H1 (cell line): Measurements from ENCODE around the gene PIK3CA. TPM values are rescaled to one million over a fixed set of nuclear protein-coding genes. Genes with fewer than 3 reads are reported as not detected.

Source experiments
- CTCF ChIA-PET: fragments of 300-600 bp; sonication (Branson Sonifier 250); formaldehyde crosslinking; loops from one replicate; lab custom pipeline; 2021; ENCODE audit not compliant: partially characterized antibody; lab: Charles Lee
- POLR2A ChIA-PET: fragments of 300-600 bp; sonication (Branson Sonifier 250); formaldehyde crosslinking; loops from one replicate; lab custom pipeline; 2021; ENCODE audit warnings: inconsistent platforms; ENCODE audit not compliant: partially characterized antibody; lab: Charles Lee
- DNase-seq, 2 experiments: peaks; one replicate each; pipeline versions ENCODE4 v3.0.0 to v3.0.0-alpha.2; 2010 to 2022; ENCODE audit warnings: low spot score in 2 of 2, low read depth in 1 of 2, mixed read lengths in 1 of 2
- FAIRE-seq: peaks from 2 replicates; lab custom pipeline; 2011; peaks lifted over from hg19 to GRCh38; lab: Jason Lieb, UNC
- H2AFZ ChIP-seq: 2 replicates; pipeline ENCODE4 v1.8.1; 2012; ENCODE audit warnings: low read length, inconsistent platforms
- H2AK5ac ChIP-seq: 2 replicates; pipeline ENCODE4 v1.6.1; 2013; ENCODE audit warnings: low read depth, low read length
- H2BK120ac ChIP-seq: replicated peaks from 2 replicates; pipeline ENCODE3; 2013; ENCODE audit warnings: low read depth, low read length, inconsistent platforms
- H2BK12ac ChIP-seq: 2 replicates; pipeline ENCODE4 v1.6.1; 2013; ENCODE audit warnings: low read depth, low read length
- H2BK15ac ChIP-seq: 2 replicates; pipeline ENCODE4 v1.6.1; 2013; ENCODE audit warnings: low read length
- H2BK20ac ChIP-seq: 2 replicates; pipeline ENCODE4 v1.6.1; 2013; ENCODE audit warnings: low read length
- H2BK5ac ChIP-seq: 2 replicates; pipeline ENCODE4 v1.6.1; 2013; ENCODE audit warnings: low read depth, low read length
- H3K14ac ChIP-seq: 2 replicates; pipeline ENCODE4 v1.6.1; 2013; ENCODE audit warnings: inconsistent platforms; ENCODE audit not compliant: insufficient read length
- H3K18ac ChIP-seq: 2 replicates; pipeline ENCODE4 v1.6.1; 2013; ENCODE audit warnings: low read length; ENCODE audit errors: extremely low read depth
- H3K23ac ChIP-seq: 2 replicates; pipeline ENCODE4 v1.6.1; 2013; ENCODE audit warnings: inconsistent platforms; ENCODE audit not compliant: insufficient read length
- H3K23me2 ChIP-seq: 2 replicates; pipeline ENCODE4 v1.6.1; 2013; ENCODE audit warnings: low read depth, low read length
- H3K27ac ChIP-seq: 2 replicates; pipeline ENCODE4 v1.6.1; 2011; ENCODE audit warnings: low read depth, low read length, inconsistent platforms
- H3K27me3 ChIP-seq, 4 experiments: replicated peaks in 1 of 4; 1 replicate in 1 of 4; 2 replicates in 3 of 4; pipeline versions ENCODE4 v1.6.1 to v1.8.1; 2011 to 2013; ENCODE audit warnings: low read length in 3 of 4, mild to moderate bottlenecking in 3 of 4, inconsistent platforms in 2 of 4, mixed read lengths in 2 of 4, moderate library complexity in 1 of 4; ENCODE audit not compliant: control insufficient read depth in 3 of 4, insufficient read depth in 3 of 4; ENCODE audit errors: extremely low read depth in 1 of 4
- H3K36me3 ChIP-seq, 4 experiments: 2 replicates each; pipeline versions ENCODE4 v1.6.1 to v1.8.1; 2011 to 2013; ENCODE audit warnings: mild to moderate bottlenecking in 4 of 4, low read length in 3 of 4, moderate library complexity in 2 of 4, control low read depth in 1 of 4, inconsistent platforms in 1 of 4; ENCODE audit not compliant: insufficient read depth in 4 of 4, control insufficient read depth in 2 of 4
- H3K4ac ChIP-seq: replicated peaks from 2 replicates; pipeline ENCODE3; 2013; ENCODE audit warnings: low read length, low read depth, mixed read lengths, inconsistent platforms; ENCODE audit not compliant: insufficient read length
- H3K4me1 ChIP-seq, 4 experiments: replicated peaks in 1 of 4; 1 replicate in 1 of 4; 2 replicates in 3 of 4; pipeline versions ENCODE4 v1.6.1 to v1.8.1; 2011 to 2013; ENCODE audit warnings: low read length in 3 of 4, inconsistent platforms in 2 of 4, mixed read lengths in 1 of 4; ENCODE audit not compliant: insufficient read depth in 4 of 4, control insufficient read depth in 3 of 4
- H3K4me2 ChIP-seq, 2 experiments: 2 replicates each; pipeline versions ENCODE4 v1.6.1 to v1.8.1; 2011 to 2013; ENCODE audit warnings: low read depth in 2 of 2, low read length in 2 of 2, control low read depth in 1 of 2, inconsistent platforms in 1 of 2, mild to moderate bottlenecking in 1 of 2; ENCODE audit not compliant: insufficient read depth in 1 of 2
- H3K4me3 ChIP-seq, 4 experiments: fragments of 200-600, 300-600 bp in 1 of 4; sonication (generic), shearing (Covaris generic), sonication (Bioruptor Twin) in 1 of 4; 2 replicates each; pipeline versions ENCODE4 v1.5.1 to v1.8.1; 2011 to 2016; ENCODE audit warnings: low read length in 4 of 4, low read depth in 3 of 4, control low read depth in 2 of 4, inconsistent platforms in 2 of 4, mild to moderate bottlenecking in 2 of 4, mixed read lengths in 1 of 4, moderate library complexity in 1 of 4; ENCODE audit not compliant: insufficient read depth in 2 of 4; ENCODE audit errors: extremely low read depth in 1 of 4
- H3K56ac ChIP-seq: replicated peaks from 2 replicates; pipeline ENCODE3; 2013; ENCODE audit warnings: low read depth, mild to moderate bottlenecking, mixed read lengths, low read length, inconsistent platforms; ENCODE audit not compliant: insufficient read length
- H3K79me1 ChIP-seq: 2 replicates; pipeline ENCODE4 v1.6.1; 2013; ENCODE audit warnings: low read depth, low read length, control low read depth
- H3K79me2 ChIP-seq, 2 experiments: 2 replicates each; pipeline versions ENCODE4 v1.6.1 to v1.8.1; 2012 to 2013; ENCODE audit warnings: low read length in 2 of 2, mild to moderate bottlenecking in 2 of 2, inconsistent platforms in 1 of 2; ENCODE audit not compliant: insufficient read depth in 2 of 2, control insufficient read depth in 1 of 2
- H3K9ac ChIP-seq, 4 experiments: replicated peaks in 1 of 4; 1 replicate in 1 of 4; 2 replicates in 3 of 4; pipeline versions ENCODE4 v1.6.1 to v1.8.1; 2011 to 2013; ENCODE audit warnings: low read depth in 3 of 4, low read length in 3 of 4, control low read depth in 2 of 4, mild to moderate bottlenecking in 2 of 4, moderate library complexity in 2 of 4, inconsistent platforms in 1 of 4; ENCODE audit errors: extremely low read depth in 1 of 4
- H3K9me3 ChIP-seq, 2 experiments: 2 replicates each; pipeline versions ENCODE4 v1.6.1 to v1.8.1; 2012 to 2013; ENCODE audit warnings: mild to moderate bottlenecking in 2 of 2, moderate library complexity in 2 of 2, control low read depth in 1 of 2, inconsistent platforms in 1 of 2, low read depth in 1 of 2, low read length in 1 of 2, mixed read lengths in 1 of 2; ENCODE audit not compliant: insufficient read depth in 2 of 2
- H4K20me1 ChIP-seq, 2 experiments: replicated peaks in 1 of 2; 2 replicates each; pipeline versions ENCODE3 to v1.8.1; 2011 to 2013; ENCODE audit warnings: inconsistent platforms in 2 of 2, low read length in 2 of 2, mild to moderate bottlenecking in 1 of 2; ENCODE audit not compliant: insufficient read depth in 2 of 2, control insufficient read depth in 1 of 2
- H4K5ac ChIP-seq: 2 replicates; pipeline ENCODE4 v1.6.1; 2013; ENCODE audit warnings: low read length, low read depth, mixed read lengths, inconsistent platforms; ENCODE audit not compliant: insufficient read length
- H4K8ac ChIP-seq: 2 replicates; pipeline ENCODE4 v1.8.0; 2013; ENCODE audit warnings: mild to moderate bottlenecking, moderate library complexity, low read length, inconsistent platforms; ENCODE audit not compliant: insufficient read depth; ENCODE audit errors: extremely low read depth
- H4K91ac ChIP-seq: replicated peaks from 2 replicates; pipeline ENCODE3; 2013; ENCODE audit warnings: low read length, mixed read lengths, inconsistent platforms; ENCODE audit not compliant: insufficient read length
- CTCF ChIP-seq, 3 experiments: IDR thresholded peaks; 1 replicate in 2 of 3; 2 replicates in 1 of 3; pipeline versions ENCODE4 v1.5.1 to v1.6.1; 2011; ENCODE audit warnings: low read length in 3 of 3, mild to moderate bottlenecking in 3 of 3, inconsistent platforms in 2 of 3, low read depth in 1 of 3, moderate library complexity in 1 of 3; ENCODE audit not compliant: insufficient read depth in 1 of 3; ENCODE audit errors: control extremely low read depth in 1 of 3
- GTF2F1 ChIP-seq: IDR thresholded peaks from 2 replicates; pipeline ENCODE4 v1.6.1; 2012; ENCODE audit warnings: low read depth, low read length, improper control_type of control experiment, borderline replicate concordance
- HDAC2 ChIP-seq, 2 experiments: fragments of 300-600 bp in 1 of 2; sonication (generic) in 1 of 2; IDR thresholded peaks; 2 replicates each; pipeline ENCODE4 v1.6.1; 2011 to 2012; ENCODE audit warnings: low read depth in 2 of 2, low read length in 2 of 2, mild to moderate bottlenecking in 2 of 2, moderate library complexity in 2 of 2, borderline replicate concordance in 1 of 2, inconsistent platforms in 1 of 2
- HDAC6 ChIP-seq: IDR thresholded peaks from one replicate; pipeline ENCODE4 v1.7.1; 2012; ENCODE audit warnings: low read depth, mild to moderate bottlenecking, inconsistent platforms, low read length, moderate library complexity
- KDM1A ChIP-seq: fragments of 200-600, 300-600 bp; sonication (generic); IDR thresholded peaks from 2 replicates; pipeline ENCODE4 v1.7.1; 2016; ENCODE audit warnings: mild to moderate bottlenecking, low read length, borderline replicate concordance
- SAP30 ChIP-seq: fragments of 300-600 bp; sonication (generic); IDR thresholded peaks from 2 replicates; pipeline ENCODE4 v1.7.1; 2012; ENCODE audit warnings: low read length, moderate library complexity, mild to moderate bottlenecking, inconsistent platforms; ENCODE audit not compliant: insufficient read depth, insufficient replicate concordance
- SUZ12 ChIP-seq: fragments of 200-600 bp; sonication (generic); IDR thresholded peaks from 2 replicates; pipeline ENCODE4 v1.6.1; 2012; ENCODE audit warnings: mild to moderate bottlenecking, inconsistent platforms, low read length, moderate library complexity, mixed read lengths
- WGBS, 2 experiments: shearing (Covaris generic) in 1 of 2; methylation state at CpG; one replicate each; pipeline versions ENCODE4 v1.1.6 to v1.1.7; 2013 to 2015; ENCODE audit warnings: low lambda C conversion rate in 2 of 2, mixed read lengths in 2 of 2, inconsistent platforms in 1 of 2, low coverage in 1 of 2, missing lambda C conversion rate in 1 of 2; ENCODE audit not compliant: insufficient replicate concordance in 2 of 2, insufficient coverage in 1 of 2, insufficient read length in 1 of 2; ENCODE audit errors: extremely low coverage in 1 of 2, missing lambda C conversion rate in 1 of 2; 5-methylcytosine and 5-hydroxymethylcytosine counted together
- polyA plus RNA-seq, 7 experiments: library from polyadenylated mRNA; depleted of rRNA in 3 of 7; stranded (reverse) in 5 of 7; unstranded in 2 of 7; fragments of >200 nt in 5 of 7; fragments of 200-250 nt in 2 of 7; gene quantifications; 1 replicate in 5 of 7; 2 replicates in 1 of 7; 4 replicates in 1 of 7; pipeline versions ENCODE4 v1.2.1 to v1.2.3, GENCODE V29; 2011 to 2013; ENCODE audit warnings: missing spikeins in 2 of 7, mixed read lengths in 2 of 7
- total RNA-seq: library from RNA; stranded (reverse); fragmentation: NEBNext Ultra II Directional; extraction: Animal tissue kit (Norgen Biotek cat#: 25700); gene quantifications from 2 replicates; pipeline ENCODE4 v1.2.1, GENCODE V29; 2021
- TF ChIP-seq, protein P1 (sequence below): IDR thresholded peaks from 2 replicates; pipeline ENCODE4 v1.6.1; 2011; ENCODE audit warnings: low read depth, mild to moderate bottlenecking, low read length; ENCODE audit not compliant: insufficient read depth

The PIK3CA gene
- total and polyA plus RNA-seq, 2 of the 8 experiments (the other 6 are each of a cell fraction or from before 2014, with no cell fraction given), result 1.6 to 11.3 TPM

DNA sequence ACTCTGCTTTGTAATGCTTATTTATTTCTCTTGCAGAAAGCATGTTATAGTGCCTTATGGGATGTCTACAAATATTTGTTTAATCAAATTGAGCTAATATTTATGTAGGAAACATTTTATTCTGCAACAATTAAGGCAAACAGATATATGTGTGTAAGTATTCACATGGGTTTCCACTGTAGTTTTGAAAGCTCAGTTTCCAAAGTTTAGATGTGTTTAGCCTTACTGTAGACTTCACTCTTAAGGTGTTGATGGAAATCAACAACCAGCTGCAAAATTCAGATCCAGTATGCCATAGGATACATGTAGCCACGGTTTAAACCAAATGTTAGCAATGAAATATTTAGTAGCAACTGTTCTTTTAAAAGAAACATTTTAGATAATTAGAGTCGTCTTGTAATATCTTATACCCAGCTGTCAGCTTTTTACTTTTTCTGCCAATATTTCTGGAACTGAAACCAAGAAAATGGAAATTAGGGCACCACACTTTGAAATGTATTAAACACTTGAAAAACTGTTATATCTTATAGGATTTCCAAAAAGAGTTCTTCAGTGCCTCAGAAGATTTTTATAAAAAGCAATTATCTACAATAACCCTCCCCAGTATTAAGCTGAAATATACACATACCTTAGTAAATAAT, 18.5 kb downstream of the PIK3CA start:
- ChIA-PET CTCF (interaction anchor here (1.1 to 1.2 kb wide), 2 partner anchors 12 to 23 kb away, joined by 3 read pairs; no protein-coding TSS in a partner anchor), POLR2A (no interaction called here)
- H2BK120ac ChIP-seq, result no peak overlapping the region
- no peak overlapping the region for H2BK20ac ChIP-seq
- H3K56ac ChIP-seq, result no peak overlapping the region
- peaks cover 0 to 37% of the 10 kb centered on the region in 2 experiments; a peak in 2 of 4 replicates for H3K79me2 ChIP-seq
- H3K14ac ChIP-seq, result no peak overlapping the region
- H4K5ac ChIP-seq, result no peak overlapping the region
- peaks cover 0 to 2% (median under 1%) of the 10 kb centered on the region in 4 experiments; a peak in 1 of 7 replicates for H3K4me1 ChIP-seq
- H3K23ac ChIP-seq, result no peak overlapping the region
- no peaks in the 10 kb centered on the region for H3K36me3 ChIP-seq
- H2BK5ac ChIP-seq, result no peak overlapping the region
- DNase-seq, result no peak
- H3K9me3 ChIP-seq, result no peaks in the 10 kb centered on the region
- H3K27me3 ChIP-seq, result no peaks in the 10 kb centered on the region
- H3K4ac ChIP-seq, result no peak overlapping the region
- H3K79me1 ChIP-seq, result no peaks in the 10 kb centered on the region
- no peak overlapping the region for H3K9ac ChIP-seq
- no peak overlapping the region for H3K27ac ChIP-seq
- H2BK15ac ChIP-seq, result no peak overlapping the region
- H3K23me2 ChIP-seq, result no peaks in the 10 kb centered on the region
- H2AFZ ChIP-seq, result no peak overlapping the region
- H4K8ac ChIP-seq, result no peak overlapping the region
- no peak overlapping the region for H4K91ac ChIP-seq
- H2AK5ac ChIP-seq, result no peak overlapping the region
- no peak for FAIRE-seq
- peaks cover 0 to 1% of the 10 kb centered on the region in 2 experiments for H4K20me1 ChIP-seq
- H3K18ac ChIP-seq, result no peak overlapping the region
- H3K4me3 ChIP-seq, result no peak overlapping the region
- no peak overlapping the region for H3K4me2 ChIP-seq
- 81% methylated on average over 2 of the region's 2 CpGs; no CpG with 5 or more reads in 1 of the 2 experiments for WGBS, 2 experiments
- H2BK12ac ChIP-seq, result no peak overlapping the region
- TF ChIP-seq SUZ12, result no peak
- TF ChIP-seq KDM1A, result no peak
- no peak for TF ChIP-seq SAP30
- no peak for TF ChIP-seq GTF2F1
- TF ChIP-seq HDAC2 (IDR thresholded peaks at IDR 0.05; ENCODE audit: borderline replicate concordance in 1 of 2, low read depth in 2 of 2, low read length in 2 of 2), result no peak
- no peak for TF ChIP-seq CTCF (IDR thresholded peaks at IDR 0.05; ENCODE audit: control extremely low read depth in 1 of 3, insufficient read depth in 1 of 3, low read depth in 1 of 3, low read length in 3 of 3)
- TF ChIP-seq HDAC6, result no peak
- TF ChIP-seq, protein P1, sequence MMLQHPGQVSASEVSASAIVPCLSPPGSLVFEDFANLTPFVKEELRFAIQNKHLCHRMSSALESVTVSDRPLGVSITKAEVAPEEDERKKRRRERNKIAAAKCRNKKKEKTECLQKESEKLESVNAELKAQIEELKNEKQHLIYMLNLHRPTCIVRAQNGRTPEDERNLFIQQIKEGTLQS, result no peak
